ENCODE data around the gene USP6NL. TPM values are rescaled to one million over a fixed set of nuclear protein-coding genes. Genes with fewer than 3 reads are reported as not detected.
A peak's percentile ranks its signal among the peaks of the same experiment; 100 is the strongest.

Gene USP6NL
- 1 to 10 TPM; 2.3 to 2.5 TPM for total RNA-seq

DNA sequence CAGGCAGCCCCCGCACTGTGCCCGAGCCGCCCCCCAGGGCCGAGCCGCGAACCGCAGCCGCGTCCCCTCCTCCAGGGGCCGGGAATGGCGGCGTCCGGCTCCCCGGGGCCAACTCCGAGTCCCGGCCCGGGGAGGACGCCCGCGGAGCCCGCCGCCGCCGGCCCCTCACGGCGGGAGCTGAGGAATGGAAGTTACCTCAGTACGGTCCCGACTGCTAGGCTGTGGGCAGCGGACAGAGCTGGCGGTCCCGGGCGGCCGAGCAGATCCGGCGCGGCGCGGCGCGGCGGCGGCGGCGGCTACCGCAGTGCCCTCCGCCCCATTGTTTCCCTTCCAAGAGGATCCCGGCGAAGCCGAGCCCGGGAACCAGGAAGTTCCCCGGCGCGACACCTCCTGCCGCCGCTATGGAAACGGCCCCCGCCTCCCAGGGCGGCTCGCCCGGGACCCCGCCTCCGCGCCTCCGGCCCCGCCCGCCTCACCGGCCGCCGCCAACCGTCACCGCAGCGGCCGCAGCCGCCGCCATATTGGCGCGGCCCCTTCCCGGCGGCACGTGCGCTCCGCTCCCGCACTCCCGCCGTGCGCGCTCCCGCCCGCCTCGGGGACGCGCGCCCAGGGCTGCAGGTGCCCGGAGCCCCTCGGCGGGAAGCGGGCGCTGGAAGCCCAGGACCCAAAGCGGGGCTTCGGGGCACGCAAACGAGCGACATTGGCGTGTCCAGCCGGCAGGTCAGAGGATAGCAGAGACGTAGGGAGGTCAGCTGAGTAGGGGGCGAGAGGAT, at the start of gene USP6NL:
USP6NL (minus strand) TSS at position 403 of the 773 bp plus-strand sequence. CDS start 14,016 bp downstream, outside the sequence.
- Mint-ChIP-seq H3K9me3 (peaks cover 4% of the 10 kb centered on the region), H3K36me3 (ENCODE audit: low read depth) (peaks cover 1% of the 10 kb centered on the region), H3K4me1 (ENCODE audit: low read depth) (peaks cover 42% of the 10 kb centered on the region), H3K4me3 (peak within 1 kb of the TSS; percentile 82), H3K27ac (peak within 1 kb of the TSS; percentile 78), H3K27me3 (peaks cover 4% of the 10 kb centered on the region)
- DNase-seq = peak; percentile 47
- TF ChIP-seq, protein P1, sequence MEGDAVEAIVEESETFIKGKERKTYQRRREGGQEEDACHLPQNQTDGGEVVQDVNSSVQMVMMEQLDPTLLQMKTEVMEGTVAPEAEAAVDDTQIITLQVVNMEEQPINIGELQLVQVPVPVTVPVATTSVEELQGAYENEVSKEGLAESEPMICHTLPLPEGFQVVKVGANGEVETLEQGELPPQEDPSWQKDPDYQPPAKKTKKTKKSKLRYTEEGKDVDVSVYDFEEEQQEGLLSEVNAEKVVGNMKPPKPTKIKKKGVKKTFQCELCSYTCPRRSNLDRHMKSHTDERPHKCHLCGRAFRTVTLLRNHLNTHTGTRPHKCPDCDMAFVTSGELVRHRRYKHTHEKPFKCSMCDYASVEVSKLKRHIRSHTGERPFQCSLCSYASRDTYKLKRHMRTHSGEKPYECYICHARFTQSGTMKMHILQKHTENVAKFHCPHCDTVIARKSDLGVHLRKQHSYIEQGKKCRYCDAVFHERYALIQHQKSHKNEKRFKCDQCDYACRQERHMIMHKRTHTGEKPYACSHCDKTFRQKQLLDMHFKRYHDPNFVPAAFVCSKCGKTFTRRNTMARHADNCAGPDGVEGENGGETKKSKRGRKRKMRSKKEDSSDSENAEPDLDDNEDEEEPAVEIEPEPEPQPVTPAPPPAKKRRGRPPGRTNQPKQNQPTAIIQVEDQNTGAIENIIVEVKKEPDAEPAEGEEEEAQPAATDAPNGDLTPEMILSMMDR (IDR thresholded peaks at IDR 0.05) = no peak
- CTCF ChIA-PET = interaction anchor here (0.9 to 1.6 kb wide), 5 partner anchors 21 to 96 kb away, joined by 3 to 5 read pairs (median 3); no protein-coding TSS in a partner anchor
- ATAC-seq = peak; percentile 42
- POLR2A ChIA-PET = interaction anchor here (1.1 kb wide), 1 partner anchor 59 kb away, joined by 3 read pairs; no protein-coding TSS in a partner anchor
- intact Hi-C loops (cut with micrococcal nuclease) = loop anchor here (5.0 kb wide), 1 partner anchor 94 kb away; no protein-coding TSS in a partner anchor

DNA sequence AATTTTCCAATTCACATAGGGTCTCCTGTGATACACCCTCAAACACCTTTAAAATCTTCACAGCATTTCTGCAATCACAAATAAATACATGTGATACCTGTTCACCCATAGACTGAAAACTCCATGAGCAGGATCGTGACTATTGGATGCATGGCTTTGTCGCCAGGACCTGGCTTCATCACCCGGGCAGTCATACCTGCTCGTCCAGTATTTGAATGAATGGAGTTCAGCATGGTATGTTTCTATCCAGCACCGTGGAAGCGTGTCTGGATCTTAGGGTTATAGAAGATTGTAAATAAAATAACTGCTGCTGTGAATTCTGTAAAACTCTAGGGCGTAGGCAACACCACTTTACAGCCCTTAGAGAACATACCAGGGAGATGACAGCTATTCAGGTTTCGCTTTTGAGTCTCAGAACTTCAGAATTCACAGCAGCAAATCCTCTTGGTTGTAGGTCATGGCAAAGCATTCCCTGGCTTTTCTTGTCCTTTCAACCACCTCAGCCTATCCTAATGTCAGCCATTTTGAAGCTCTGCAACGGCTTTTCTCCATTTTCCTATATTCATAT, 47.4 kb upstream of the USP6NL start:
- no peaks in the 10 kb centered on the region for H3K9me3 Mint-ChIP-seq
- TF ChIP-seq, protein P1 (IDR thresholded peaks at IDR 0.05) = no peak
- peaks cover 18% of the 10 kb centered on the region for H3K4me1 Mint-ChIP-seq (ENCODE audit: low read depth)
- ChIA-PET POLR2A (no interaction called here), CTCF (no interaction called here)
- no peak overlapping the region for H3K27ac Mint-ChIP-seq
- H3K36me3 Mint-ChIP-seq (ENCODE audit: low read depth) = no peaks in the 10 kb centered on the region
- intact Hi-C loops (cut with micrococcal nuclease) = no loop called here
- peaks cover 2% of the 10 kb centered on the region for H3K27me3 Mint-ChIP-seq
- ATAC-seq = no peak
- DNase-seq = no peak
- H3K4me3 Mint-ChIP-seq = no peak overlapping the region

DNA sequence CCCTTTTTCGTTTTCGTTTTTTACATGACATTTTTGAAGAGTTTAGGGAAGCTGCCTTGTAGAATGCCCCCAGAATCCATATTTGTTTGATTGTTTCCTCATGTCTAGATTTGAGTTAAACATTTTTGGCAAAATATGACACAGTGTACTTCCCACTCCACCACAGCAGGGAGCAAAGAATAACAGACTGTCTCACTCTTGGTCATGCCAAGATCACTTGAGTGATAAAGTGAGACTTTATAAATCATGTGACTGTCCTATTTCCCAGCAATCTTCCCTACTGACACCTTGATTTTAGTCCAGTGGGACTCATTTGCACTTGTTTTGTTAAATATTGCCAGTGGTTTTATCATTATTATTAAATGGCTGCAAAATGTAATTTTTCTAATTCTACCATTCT, 44.4 kb upstream of the USP6NL start:
- Mint-ChIP-seq H3K4me3 (no peak overlapping the region), H3K27me3 (peaks cover 5% of the 10 kb centered on the region), H3K4me1 (ENCODE audit: low read depth) (peaks cover 6% of the 10 kb centered on the region), H3K36me3 (ENCODE audit: low read depth) (no peaks in the 10 kb centered on the region), H3K9me3 (no peaks in the 10 kb centered on the region), H3K27ac (no peak overlapping the region)
- intact Hi-C loops (cut with micrococcal nuclease) = no loop called here
- POLR2A ChIA-PET = no interaction called here
- TF ChIP-seq, protein P1 (IDR thresholded peaks at IDR 0.05) = no peak
- DNase-seq (no peak), ATAC-seq (no peak)
- CTCF ChIA-PET = no interaction called here

DNA sequence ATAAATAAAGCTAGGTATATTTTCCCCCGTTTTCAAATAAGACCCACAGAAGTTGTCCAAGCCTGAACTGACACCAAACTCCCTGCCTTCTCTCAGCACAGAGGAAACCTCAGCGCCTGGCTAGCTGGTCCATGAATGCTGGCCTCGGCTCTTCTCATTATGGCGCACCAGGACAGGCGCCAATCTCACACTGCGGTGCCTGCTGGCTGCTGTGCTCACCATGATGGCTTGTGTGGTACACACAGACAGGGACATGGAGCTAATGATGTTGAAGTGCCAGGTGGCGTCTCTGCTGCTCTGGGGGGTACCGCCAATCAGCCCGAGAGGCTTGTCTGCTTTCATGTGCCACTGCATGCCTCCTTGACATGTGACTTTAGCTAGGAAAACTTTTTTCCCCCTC, 43.2 kb upstream of the USP6NL start:
- Mint-ChIP-seq H3K27me3 (peaks cover 5% of the 10 kb centered on the region), H3K36me3 (ENCODE audit: low read depth) (no peaks in the 10 kb centered on the region), H3K27ac (no peak overlapping the region), H3K4me1 (ENCODE audit: low read depth) (peaks cover 6% of the 10 kb centered on the region), H3K9me3 (no peaks in the 10 kb centered on the region), H3K4me3 (no peak overlapping the region)
- intact Hi-C loops (cut with micrococcal nuclease) = no loop called here
- DNase-seq (no peak), ATAC-seq (no peak)
- ChIA-PET POLR2A (no interaction called here), CTCF (interaction anchor here (1.1 to 1.4 kb wide), 2 partner anchors 16 to 103 kb away, joined by 3 read pairs; no protein-coding TSS in a partner anchor)
- TF ChIP-seq, protein P1 (IDR thresholded peaks at IDR 0.05) = no peak
